HG02798 (cell line): Measurements from ENCODE around the gene TMEM169.
"Not testable (repeated sequence)": the region's sequence is repeated elsewhere in the genome, so short reads cannot be mapped to it uniquely, and the experiment has no call there.

Experiments
- ATAC-seq: cut with Tn5 transposase; IDR thresholded peaks from one replicate; pipeline ENCODE4 v1.9.1; 2021; ENCODE audit warnings: mild to moderate bottlenecking; ENCODE audit not compliant: unreplicated experiment, poor library complexity

Gene TMEM169

GRCh38 chr2:216070195-216070594 is 11.5 kb upstream of the TMEM169 start:
- ATAC-seq, result no peak

GRCh38 chr2:216071111-216071851 is 10.4 kb upstream of the TMEM169 start:
- ATAC-seq, result no peak

- no peak for ATAC-seq
Measured at GRCh38 chr2:216072473-216072872, 9.2 kb upstream of the TMEM169 start.

- ATAC-seq, result no peak
Measured at GRCh38 chr2:216073773-216074172, 7.9 kb upstream of the TMEM169 start.

- ATAC-seq, result no peak
Measured at GRCh38 chr2:216074380-216074779, 7.3 kb upstream of the TMEM169 start.

GRCh38 chr2:216074794-216075193 is 6.9 kb upstream of the TMEM169 start:
- ATAC-seq, result no peak

GRCh38 chr2:216075510-216076485 is 5.9 kb upstream of the TMEM169 start:
- ATAC-seq, result no peak

- no peak for ATAC-seq
Measured at GRCh38 chr2:216078776-216079175, 2.9 kb upstream of the TMEM169 start.

GRCh38 chr2:216080048-216080447 is 1.7 kb upstream of the TMEM169 start:
- not testable (repeated sequence) for ATAC-seq

GRCh38 chr2:216081012-216081411 is 707 bp upstream of the TMEM169 start:
- no peak for ATAC-seq

GRCh38 chr2:216082117-216082711 is 495 bp downstream of the TMEM169 start:
- ATAC-seq, result no peak

- ATAC-seq, result no peak
Measured at GRCh38 chr2:216082805-216083204, 1.1 kb downstream of the TMEM169 start.

- no peak for ATAC-seq
Measured at GRCh38 chr2:216083464-216084281, 2.0 kb downstream of the TMEM169 start.

- ATAC-seq, result no peak
Measured at GRCh38 chr2:216084547-216084946, 2.8 kb downstream of the TMEM169 start.

GRCh38 chr2:216086207-216086893 is 4.6 kb downstream of the TMEM169 start:
- no peak for ATAC-seq

- peak; percentile 68 for ATAC-seq
Measured at GRCh38 chr2:216090369-216090786, 8.7 kb downstream of the TMEM169 start.

GRCh38 chr2:216092646-216093045 is 10.9 kb downstream of the TMEM169 start:
- ATAC-seq, result no peak

- ATAC-seq, result no peak
Measured at GRCh38 chr2:216094701-216095100, 13.0 kb downstream of the TMEM169 start.
